Heart left ventricle (tissue), 16 donors: ENCODE data around the gene LRRC32. TPM values are rescaled to one million over a fixed set of nuclear protein-coding genes. Genes with fewer than 3 reads are reported as not detected.
"Not testable (repeated sequence)": the region's sequence is repeated elsewhere in the genome, so short reads cannot be mapped to it uniquely, and the experiment has no call there.

Experiments
- ATAC-seq, 4 donors: fragments of 200-7000 bp; cut with Tn5 transposase; one replicate each; pipeline ENCODE4 v1.9.1; 2020 to 2022; ENCODE audit warnings: moderate library complexity in 4 of 4, mild to moderate bottlenecking in 3 of 4, moderate number of reproducible peaks in 1 of 4
- DNase-seq, 5 donors: peaks; one replicate each; pipeline ENCODE4 v3.0.0-alpha.2; 2020
- H3K27ac ChIP-seq, 12 donors: fragments of 200-600 bp; sonication (generic) in 4 of 12; one replicate each; pipeline versions ENCODE4 v1.5.0 to v1.8.0; 2016 to 2022; ENCODE audit warnings: mild to moderate bottlenecking in 2 of 12
- H3K27me3 ChIP-seq, 9 donors: fragments of 200-600 bp; sonication (generic) in 2 of 9; one replicate each; pipeline versions ENCODE4 v1.5.1 to v1.8.0; 2016 to 2022; ENCODE audit warnings: mild to moderate bottlenecking in 3 of 9
- H3K36me3 ChIP-seq, 9 donors: fragments of 200-600 bp; sonication (generic) in 2 of 9; one replicate each; pipeline versions ENCODE4 v1.5.0 to v1.8.0; 2018 to 2022; ENCODE audit warnings: mild to moderate bottlenecking in 2 of 9
- H3K4me1 ChIP-seq, 12 donors: fragments of 200-600 bp; sonication (generic) in 4 of 12; one replicate each; pipeline versions ENCODE4 v1.5.0 to v1.8.0; 2016 to 2022; ENCODE audit warnings: mild to moderate bottlenecking in 3 of 12
- H3K4me3 ChIP-seq, 12 donors: fragments of 200-600 bp; sonication (generic) in 4 of 12; one replicate each; pipeline versions ENCODE4 v1.5.0 to v1.8.0; 2017 to 2022; ENCODE audit warnings: mild to moderate bottlenecking in 9 of 12, moderate library complexity in 4 of 12
- H3K9me3 ChIP-seq, 12 donors: fragments of 200-600 bp; sonication (generic) in 4 of 12; one replicate each; pipeline versions ENCODE4 v1.5.0 to v1.8.0; 2016 to 2022; ENCODE audit warnings: mild to moderate bottlenecking in 1 of 12
- POLR2A ChIP-seq, 2 donors: fragments of 450-650 bp; IDR thresholded peaks; one replicate each; pipeline ENCODE4 v1.6.1; 2017; ENCODE audit warnings: antibody characterized with exemption in 2 of 2, mild to moderate bottlenecking in 2 of 2, moderate library complexity in 2 of 2
- WGBS, 4 donors: extraction: QIAGEN DNeasy Blood & Tissue Kit in 2 of 4; methylation state at CpG; one replicate each; pipeline versions ENCODE4 v1.1.5 to v1.1.7; 2013 to 2018; 5-methylcytosine and 5-hydroxymethylcytosine counted together
- intact Hi-C, 10 donors: fragments of 100-400 bp; cut with DNase I; formaldehyde crosslinking; loops; one replicate each; pipeline versions ENCODE4 v1.11.1 to v1.14.2; 2022
- polyA plus RNA-seq, 2 donors: library from polyadenylated mRNA; stranded (reverse); fragments of 200-250 nt; gene quantifications; one replicate each; pipeline ENCODE4 v1.2.3, GENCODE V29; 2013
- total RNA-seq, 9 donors: library from RNA; depleted of rRNA in 2 of 9; stranded (reverse); fragments of >200 nt in 2 of 9; fragmentation: NEBNext Ultra II Directional in 3 of 9; extraction: Animal tissue kit (Norgen Biotek cat#: 25700) in 3 of 9; gene quantifications; one replicate each; pipeline versions ENCODE4 v1.1.0 to v1.2.4, GENCODE V29; 2016 to 2023
- TF ChIP-seq, protein P1 (sequence below), 12 donors: fragments of 200-600 bp; sonication (generic) in 4 of 12; IDR thresholded peaks; one replicate each; pipeline versions ENCODE4 v1.5.0 to v1.8.0; 2018 to 2022; ENCODE audit warnings: antibody characterized with exemption in 12 of 12, mild to moderate bottlenecking in 5 of 12
- donor health status: ischemic (EF 13 %, LVEDD 7.1; RV severe dilation, severe dysfunction).
- donor health status: healthy with polysubstance abuse.
- donor health status: DM: no; HTN: yes; CAD: no.
- donor health status: DM: no; HTN: no; CAD: no.
- donor health status: ischemic (EF 25% LVEDD 6.9; RV normal size, moderate dysfunction).
- donor health status: ischemic (EF 25% LVEDD 5.7; RV mildly dilated, moderate dysfunction).
- donor health status: healthy.
- donor health status: DM: yes; HTN: yes; CAD: no.
- donor health status: ischemic (EF 35%, LVEDD 5.7; RV mildly dilated, moderate dysfunction).
- donor health status: nonischemic (EF 11% LVEDD 7.7; RV severe dilation, severe dysfunction).
- donor health status: DM: yes; HTN: yes; CAD: no.
- donor health status: PGD.
- donor health status: ischemic (EF 29% LVEDD 5.4; RV normal size, mild dysfunction).
- donor health status: nonischemic (EF 23%, LVEDD 6.1; RV moderate dilation, normal function).

LRRC32 gene
- total and polyA plus RNA-seq, 11 donors = 20.1 to 79.0 (median 44.6) TPM

DNA sequence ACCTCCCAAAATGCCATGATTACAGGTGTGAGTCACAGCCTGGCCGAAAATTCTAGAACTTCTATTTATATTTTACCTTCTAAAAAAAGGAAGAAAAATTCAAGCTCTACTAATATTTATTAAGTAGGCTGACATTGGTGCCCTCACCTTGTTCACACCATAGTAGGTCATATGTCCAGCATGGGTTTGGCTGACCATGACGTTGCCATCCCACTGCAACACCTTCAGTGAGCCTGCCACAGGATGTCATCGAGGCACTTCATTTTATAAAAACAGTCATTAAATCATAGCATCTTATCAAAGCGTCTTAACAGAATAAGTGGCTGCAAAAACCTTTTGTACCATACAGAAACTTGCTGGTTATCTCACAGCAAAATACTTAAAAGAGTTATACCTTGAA, 58.3 kb downstream of the LRRC32 start:
- ATAC-seq (no peak), DNase-seq (no peak)
- no peaks in the 10 kb centered on the region for H3K36me3 ChIP-seq
- H3K9me3 ChIP-seq = no peaks in the 10 kb centered on the region
- no peaks in the 10 kb centered on the region for H3K27me3 ChIP-seq
- intact Hi-C loops = loop anchor here in 1 of 10 donors (5.0 kb wide), 1 partner anchor 55 kb away; no protein-coding TSS in a partner anchor
- whole genome bisulfite sequencing, 4 donors = 85 to 94% (median 91%) methylated on average over 4 of the region's 4 CpGs
- no peak for TF ChIP-seq POLR2A (IDR thresholded peaks at IDR 0.05)
- TF ChIP-seq, protein P1, sequence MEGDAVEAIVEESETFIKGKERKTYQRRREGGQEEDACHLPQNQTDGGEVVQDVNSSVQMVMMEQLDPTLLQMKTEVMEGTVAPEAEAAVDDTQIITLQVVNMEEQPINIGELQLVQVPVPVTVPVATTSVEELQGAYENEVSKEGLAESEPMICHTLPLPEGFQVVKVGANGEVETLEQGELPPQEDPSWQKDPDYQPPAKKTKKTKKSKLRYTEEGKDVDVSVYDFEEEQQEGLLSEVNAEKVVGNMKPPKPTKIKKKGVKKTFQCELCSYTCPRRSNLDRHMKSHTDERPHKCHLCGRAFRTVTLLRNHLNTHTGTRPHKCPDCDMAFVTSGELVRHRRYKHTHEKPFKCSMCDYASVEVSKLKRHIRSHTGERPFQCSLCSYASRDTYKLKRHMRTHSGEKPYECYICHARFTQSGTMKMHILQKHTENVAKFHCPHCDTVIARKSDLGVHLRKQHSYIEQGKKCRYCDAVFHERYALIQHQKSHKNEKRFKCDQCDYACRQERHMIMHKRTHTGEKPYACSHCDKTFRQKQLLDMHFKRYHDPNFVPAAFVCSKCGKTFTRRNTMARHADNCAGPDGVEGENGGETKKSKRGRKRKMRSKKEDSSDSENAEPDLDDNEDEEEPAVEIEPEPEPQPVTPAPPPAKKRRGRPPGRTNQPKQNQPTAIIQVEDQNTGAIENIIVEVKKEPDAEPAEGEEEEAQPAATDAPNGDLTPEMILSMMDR (IDR thresholded peaks at IDR 0.05) = no peak
- H3K27ac ChIP-seq = peak overlapping the region in 1 of 12 donors; percentile 73
- peaks cover 3 to 59% (median 49%) of the 10 kb centered on the region in 12 donors for H3K4me1 ChIP-seq
- H3K4me3 ChIP-seq = no peak overlapping the region

DNA sequence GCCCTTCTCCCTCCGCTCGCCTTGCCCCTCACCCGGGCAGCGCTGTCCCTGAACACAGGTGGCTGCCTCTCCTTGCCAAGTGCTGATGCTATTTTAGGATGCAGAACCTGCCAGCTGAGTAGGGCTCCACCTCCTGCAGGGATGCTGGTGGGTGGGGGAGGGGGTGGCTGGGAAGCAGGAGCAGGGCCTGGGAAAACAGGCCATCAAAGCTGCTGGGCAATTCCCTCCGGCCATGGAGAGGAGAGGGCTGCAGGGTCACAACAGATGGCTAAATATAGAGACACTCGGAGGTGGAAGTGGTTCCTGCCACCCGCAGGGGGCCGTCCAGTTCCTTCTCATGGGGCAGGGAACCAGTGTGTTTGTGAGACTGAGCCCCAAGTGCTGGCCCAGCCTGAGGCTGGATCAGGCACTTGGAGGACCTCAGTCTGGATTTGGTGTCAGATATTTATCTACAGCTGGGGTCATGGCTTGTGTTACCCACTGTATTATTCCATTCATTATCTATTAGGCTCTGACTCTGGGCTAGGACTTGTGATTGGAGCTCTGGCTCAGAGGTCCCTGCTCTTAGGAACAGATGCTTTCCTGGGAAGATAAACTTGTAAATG, 59.6 kb downstream of the LRRC32 start:
- TF ChIP-seq, protein P1 (IDR thresholded peaks at IDR 0.05) = peak in 7 of 12 donors; percentile 7 to 42 (median 26)
- no peak for TF ChIP-seq POLR2A (IDR thresholded peaks at IDR 0.05)
- DNase-seq = peak; percentile 67 to 83 (median 69)
- Histone ChIP-seq H3K36me3 (no peaks in the 10 kb centered on the region), H3K27ac (peak overlapping the region in 10 of 12 donors; percentile 28 to 79 (median 55)), H3K4me1 (peaks cover 3 to 58% (median 39%) of the 10 kb centered on the region in 12 donors), H3K9me3 (no peaks in the 10 kb centered on the region), H3K27me3 (no peaks in the 10 kb centered on the region), H3K4me3 (no peak overlapping the region)
- intact Hi-C loops = loop anchor here in 1 of 10 donors (5.0 kb wide), 1 partner anchor 56 kb away; no protein-coding TSS in a partner anchor
- ATAC-seq = peak; percentile 69 to 76 (median 72)
- WGBS, 4 donors = 14 to 25% (median 18%) methylated on average over 4 to 8 of the region's 8 CpGs

DNA sequence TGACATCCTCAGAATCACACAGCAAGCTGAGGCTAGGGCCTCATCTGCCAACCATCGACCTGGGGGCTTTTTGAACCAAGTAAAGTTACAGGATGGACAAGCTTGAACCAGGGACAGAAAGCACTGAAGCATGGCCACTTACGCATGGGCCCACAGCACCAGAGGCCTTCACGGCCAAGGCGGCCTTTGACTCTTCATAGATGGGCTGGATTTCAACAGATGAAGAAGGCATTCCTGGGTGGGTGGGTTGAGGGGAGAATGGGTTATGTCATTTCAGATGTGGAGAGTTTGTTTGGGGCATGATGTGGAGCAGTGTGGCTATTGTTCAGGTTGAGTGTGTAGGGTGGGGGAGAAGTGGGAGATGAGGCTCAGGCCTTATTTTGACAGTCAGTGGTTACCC, 60.2 kb downstream of the LRRC32 start:
- peaks cover 3 to 58% (median 39%) of the 10 kb centered on the region in 12 donors for H3K4me1 ChIP-seq
- TF ChIP-seq, protein P1 (IDR thresholded peaks at IDR 0.05) = no peak
- TF ChIP-seq POLR2A (IDR thresholded peaks at IDR 0.05) = no peak
- DNase-seq (peak in 1 of 5 donors; percentile 12), ATAC-seq (no peak)
- intact Hi-C loops = loop anchor here in 1 of 10 donors (5.0 kb wide), 1 partner anchor 57 kb away; no protein-coding TSS in a partner anchor
- H3K27ac ChIP-seq = peak overlapping the region in 10 of 12 donors; percentile 19 to 79 (median 53)
- no peaks in the 10 kb centered on the region for H3K27me3 ChIP-seq
- 72 to 87% (median 79%) methylated on average over 4 of the region's 4 CpGs for WGBS, 4 donors
- H3K4me3 ChIP-seq = no peak overlapping the region
- no peaks in the 10 kb centered on the region for H3K36me3 ChIP-seq
- H3K9me3 ChIP-seq = no peaks in the 10 kb centered on the region

DNA sequence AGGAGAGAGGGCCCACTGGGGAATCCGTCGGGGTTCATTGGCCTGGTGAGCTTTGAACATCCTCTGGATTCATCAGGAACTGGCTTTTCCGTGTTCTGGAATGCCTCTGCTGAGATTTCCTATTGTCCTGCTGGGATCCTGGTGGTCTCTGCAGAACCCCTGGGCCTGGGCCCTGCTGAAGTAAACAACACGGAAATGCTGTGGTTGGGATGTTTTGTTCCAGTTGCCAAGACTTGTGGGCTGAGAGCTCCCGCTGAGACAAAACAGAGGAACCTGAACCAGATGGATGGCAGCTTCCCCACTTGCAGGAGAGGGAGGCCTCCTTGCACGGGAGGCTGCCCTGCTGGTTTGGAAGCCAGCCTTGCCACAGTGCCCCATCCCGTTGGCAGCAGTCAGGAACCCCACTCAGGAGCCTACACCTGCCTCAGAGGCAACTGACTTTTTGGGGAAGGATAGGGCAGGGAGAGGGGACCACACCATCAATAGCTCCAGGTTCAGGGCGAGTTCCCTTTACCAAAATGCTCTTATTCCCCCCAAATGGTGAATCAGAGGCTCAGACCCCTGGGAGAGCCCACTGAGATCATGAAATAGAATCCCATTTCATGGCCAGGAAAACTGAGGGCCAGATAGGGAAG, 60.7 kb downstream of the LRRC32 start:
- H3K9me3 ChIP-seq = no peaks in the 10 kb centered on the region
- ATAC-seq = no peak
- H3K27me3 ChIP-seq = no peaks in the 10 kb centered on the region
- no peaks in the 10 kb centered on the region for H3K36me3 ChIP-seq
- peak in 2 of 5 donors; percentile 14 to 36 for DNase-seq
- H3K4me1 ChIP-seq = peaks cover 7 to 59% (median 40%) of the 10 kb centered on the region in 12 donors
- peak overlapping the region in 9 of 12 donors; percentile 19 to 79 (median 51) for H3K27ac ChIP-seq
- intact Hi-C loops = loop anchor here in 1 of 10 donors (5.0 kb wide), 1 partner anchor 57 kb away; no protein-coding TSS in a partner anchor
- no peak overlapping the region for H3K4me3 ChIP-seq
- 45 to 74% (median 61%) methylated on average over 6 to 8 of the region's 8 CpGs for WGBS, 4 donors
- TF ChIP-seq, protein P1 (IDR thresholded peaks at IDR 0.05) = no peak
- no peak for TF ChIP-seq POLR2A (IDR thresholded peaks at IDR 0.05)

DNA sequence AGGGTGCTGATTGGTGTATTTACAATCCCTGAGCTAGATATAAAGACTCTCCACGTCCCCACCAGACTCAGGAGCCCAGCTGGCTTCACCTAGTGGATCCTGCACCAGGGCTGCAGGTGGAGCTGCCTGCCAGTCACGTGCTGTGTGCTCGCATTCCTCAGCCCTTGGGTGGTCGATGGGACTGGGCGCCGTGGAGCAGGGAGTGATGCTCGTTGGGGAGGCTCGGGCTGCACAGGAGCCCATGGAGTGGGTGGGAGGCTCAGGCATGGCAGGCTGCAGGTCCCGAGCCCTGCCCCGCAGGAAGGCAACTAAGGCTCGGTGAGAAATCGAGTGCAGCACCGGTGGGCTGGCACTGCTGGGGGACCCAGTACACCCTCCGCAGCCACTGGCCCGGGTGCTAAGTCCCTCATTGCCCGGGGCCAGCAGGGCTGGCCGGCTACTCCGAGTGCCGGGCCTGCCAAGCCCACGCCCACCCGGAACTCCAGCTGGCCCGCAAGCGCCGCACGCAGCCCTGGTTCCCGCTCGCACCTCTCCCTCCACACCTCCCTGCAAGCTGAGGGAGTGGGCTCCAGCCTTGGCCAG, 61.6 kb downstream of the LRRC32 start:
- H3K4me3 ChIP-seq, intact Hi-C loops, H3K27me3 ChIP-seq, H3K9me3 ChIP-seq, H3K36me3 ChIP-seq, H3K27ac ChIP-seq, ATAC-seq: not testable (repeated sequence)
- 86 to 98% (median 95%) methylated on average over 1 to 27 of the region's 27 CpGs for WGBS, 4 donors
- peaks cover 11 to 59% (median 41%) of the 10 kb centered on the region in 12 donors for H3K4me1 ChIP-seq
- peak in 2 of 5 donors; percentile 12 to 29 for DNase-seq

DNA sequence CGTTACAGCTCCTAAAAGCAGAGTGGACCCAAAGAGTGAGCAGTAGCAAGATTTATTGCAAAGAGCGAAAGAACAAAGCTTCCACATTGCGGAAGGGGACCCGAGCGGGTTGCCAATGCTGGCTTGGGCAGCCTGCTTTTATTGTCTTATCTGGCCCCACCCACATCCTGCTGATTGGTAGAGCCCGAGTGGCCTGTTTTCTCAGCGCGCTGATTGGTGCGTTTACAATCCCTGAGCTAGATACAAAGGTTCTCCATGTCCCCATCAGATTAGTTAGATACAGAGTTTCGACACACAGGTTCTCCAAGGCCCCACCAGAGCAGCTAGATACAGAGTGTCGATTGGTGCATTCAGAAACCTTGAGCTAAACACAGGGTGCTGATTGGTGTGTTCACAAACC, 62.3 kb downstream of the LRRC32 start:
- H3K27ac ChIP-seq, ATAC-seq, H3K36me3 ChIP-seq, H3K27me3 ChIP-seq, H3K9me3 ChIP-seq, H3K4me3 ChIP-seq, intact Hi-C loops: not testable (repeated sequence)
- WGBS, 4 donors = 90 to 99% (median 96%) methylated on average over 11 of the region's 11 CpGs
- DNase-seq = peak in 1 of 5 donors; percentile 32
- H3K4me1 ChIP-seq = peaks cover 11 to 60% (median 47%) of the 10 kb centered on the region in 12 donors
